GM23338 (cell line): ENCODE results near the gene LIN54. TPM values are rescaled to one million over a fixed set of nuclear protein-coding genes. Genes with fewer than 3 reads are reported as not detected.
"Not testable (repeated sequence)": the region's sequence is repeated elsewhere in the genome, so short reads cannot be mapped to it uniquely, and the experiment has no call there.

Source experiments
- ATAC-seq: fragments of 200-7000 bp; cut with Tn5 transposase; 3 replicates; pipeline ENCODE4 v1.9.1; 2020
- DNase-seq: peaks from one replicate; pipeline ENCODE4 v3.0.0-alpha.2; 2015; ENCODE audit warnings: low spot score
- H2AFZ ChIP-seq: fragments of 200-600 bp; sonication (generic); 2 replicates; pipeline ENCODE4 v1.8.0; 2016; ENCODE audit warnings: antibody characterized with exemption, mild to moderate bottlenecking, moderate library complexity
- H3F3A ChIP-seq: fragments of 200-600 bp; sonication (generic); replicated peaks from 2 replicates; pipeline ENCODE4 v1.8.0; 2017; ENCODE audit warnings: antibody characterized with exemption, mixed run types, low read depth
- H3K27ac ChIP-seq: fragments of 200-600 bp; sonication (generic); 2 replicates; pipeline ENCODE4 v1.6.1; 2016; ENCODE audit warnings: low read depth
- H3K27me3 ChIP-seq: fragments of 200-600 bp; sonication (generic); 2 replicates; pipeline ENCODE4 v1.8.0; 2016; ENCODE audit warnings: mild to moderate bottlenecking, mixed run types, moderate library complexity; ENCODE audit not compliant: insufficient read depth
- H3K36me3 ChIP-seq: fragments of 200-600 bp; sonication (generic); 2 replicates; pipeline ENCODE4 v1.8.0; 2016; ENCODE audit warnings: mild to moderate bottlenecking; ENCODE audit not compliant: insufficient read depth
- H3K4me1 ChIP-seq: fragments of 200-600 bp; sonication (generic); 2 replicates; pipeline ENCODE4 v1.8.0; 2016; ENCODE audit warnings: mild to moderate bottlenecking, moderate library complexity; ENCODE audit not compliant: insufficient read depth
- H3K4me2 ChIP-seq: fragments of 200-600 bp; sonication (generic); 2 replicates; pipeline ENCODE4 v1.7.1; 2017; ENCODE audit warnings: mixed run types
- H3K4me3 ChIP-seq: fragments of 200-600 bp; sonication (generic); 2 replicates; pipeline ENCODE4 v1.6.1; 2016; ENCODE audit warnings: mixed run types
- H3K79me2 ChIP-seq: fragments of 200-600 bp; sonication (generic); replicated peaks from 2 replicates; pipeline ENCODE4 v1.8.0; 2017; ENCODE audit warnings: mild to moderate bottlenecking; ENCODE audit not compliant: insufficient read depth
- H3K9me2 ChIP-seq: fragments of 200-600 bp; sonication (generic); 2 replicates; pipeline ENCODE4 v1.8.0; 2017; ENCODE audit not compliant: insufficient read depth
- H4K20me1 ChIP-seq: fragments of 200-600 bp; sonication (generic); replicated peaks from 2 replicates; pipeline ENCODE4 v1.8.0; 2017; ENCODE audit warnings: mild to moderate bottlenecking; ENCODE audit not compliant: insufficient read depth
- H3K27ac Mint-ChIP-seq: 2 replicates; pipeline ENCODE4 v1.8.0; 2020; ENCODE audit warnings: inconsistent platforms, mild to moderate bottlenecking, moderate library complexity, mixed read lengths
- H3K27me3 Mint-ChIP-seq: 3 replicates; pipeline ENCODE4 v1.8.0; 2022; ENCODE audit warnings: low read depth, mild to moderate bottlenecking, moderate library complexity, mixed read lengths, inconsistent platforms; ENCODE audit not compliant: insufficient read depth, poor library complexity
- H3K36me3 Mint-ChIP-seq: 3 replicates; pipeline ENCODE4 v1.8.0; 2021; ENCODE audit warnings: low read depth, mild to moderate bottlenecking, inconsistent platforms, moderate library complexity, mixed read lengths
- H3K4me1 Mint-ChIP-seq: 3 replicates; pipeline ENCODE4 v1.8.0; 2020; ENCODE audit warnings: mild to moderate bottlenecking, inconsistent platforms, mixed read lengths
- H3K4me3 Mint-ChIP-seq: 3 replicates; pipeline ENCODE4 v1.8.0; 2021; ENCODE audit warnings: moderate library complexity, mild to moderate bottlenecking, inconsistent platforms, mixed read lengths
- H3K9me3 Mint-ChIP-seq: 3 replicates; pipeline ENCODE4 v1.8.0; 2020; ENCODE audit warnings: moderate library complexity, mild to moderate bottlenecking, inconsistent platforms, mixed read lengths
- CREB1 ChIP-seq: fragments of 250-450 bp; sonication (Bioruptor Pico); IDR thresholded peaks from 2 replicates; pipeline ENCODE4 v1.5.0; 2020; ENCODE audit warnings: low read depth, mild to moderate bottlenecking, moderate library complexity
- EZH2 ChIP-seq: fragments of 200-600 bp; sonication (generic); IDR thresholded peaks from one replicate; pipeline ENCODE4 v1.8.0; 2017; ENCODE audit warnings: antibody characterized with exemption, mild to moderate bottlenecking, low read depth; ENCODE audit not compliant: unreplicated experiment
- EZH2phosphoT487 ChIP-seq: fragments of 200-600 bp; sonication (generic); IDR thresholded peaks from one replicate; pipeline ENCODE4 v1.8.1; 2018; ENCODE audit warnings: antibody characterized with exemption; ENCODE audit not compliant: unreplicated experiment
- JUNB ChIP-seq: IDR thresholded peaks from one replicate; pipeline ENCODE4 v1.6.1; 2016; ENCODE audit warnings: antibody characterized with exemption; ENCODE audit not compliant: unreplicated experiment
- NANOG ChIP-seq: IDR thresholded peaks from 2 replicates; pipeline ENCODE4 v1.6.1; 2016; ENCODE audit warnings: antibody characterized with exemption, borderline replicate concordance
- POLR2AphosphoS5 ChIP-seq: IDR thresholded peaks from 2 replicates; pipeline ENCODE4 v1.6.1; 2016; ENCODE audit warnings: antibody characterized with exemption, low read depth
- STAT1 ChIP-seq: IDR thresholded peaks from one replicate; pipeline ENCODE4 v1.6.1; 2016; ENCODE audit warnings: antibody characterized with exemption; ENCODE audit not compliant: unreplicated experiment
- ZNF114 ChIP-seq: fragments of 250-450 bp; sonication (Bioruptor Pico); IDR thresholded peaks from 2 replicates; pipeline ENCODE4 v1.5.0; 2020; ENCODE audit warnings: mild to moderate bottlenecking, moderate library complexity
- ZNF331 ChIP-seq: fragments of 250-450 bp; sonication (Bioruptor Pico); IDR thresholded peaks from 2 replicates; pipeline ENCODE4 v1.5.0; 2020; ENCODE audit warnings: low read depth, mild to moderate bottlenecking, moderate library complexity
- polyA plus RNA-seq: library from polyadenylated mRNA; unstranded; fragments of >200 nt; fragmentation: Nextera tagmentation; extraction: Ambion mirVana; gene quantifications from 2 replicates; pipeline ENCODE4 v1.2.1, GENCODE V29; 2016
- total RNA-seq: library from RNA; depleted of rRNA; stranded (reverse); fragments of >200 nt; shearing (Covaris generic); gene quantifications from 2 replicates; pipeline ENCODE4 v1.2.3, GENCODE V29; 2014
- TF ChIP-seq, protein P1 (sequence below), 2 experiments: fragments of 200-600 bp in 1 of 2; sonication (generic) in 1 of 2; conservative IDR thresholded peaks; 2 replicates each; pipeline versions ENCODE4 v1.5.1 to v1.6.1; 2016 to 2017; ENCODE audit warnings: antibody characterized with exemption in 2 of 2, low read depth in 2 of 2, mild to moderate bottlenecking in 2 of 2, moderate library complexity in 1 of 2
- TF ChIP-seq, protein P2 (sequence below): IDR thresholded peaks from 2 replicates; pipeline ENCODE4 v1.6.1; 2016; ENCODE audit warnings: antibody characterized with exemption
- TF ChIP-seq, protein P3 (sequence below): IDR thresholded peaks from one replicate; pipeline ENCODE4 v1.6.1; 2018; ENCODE audit warnings: antibody characterized with exemption; ENCODE audit not compliant: unreplicated experiment

Gene LIN54
- total and polyA plus RNA-seq, 2 experiments from 2014 or later = 4.0 to 11.2 TPM

DNA sequence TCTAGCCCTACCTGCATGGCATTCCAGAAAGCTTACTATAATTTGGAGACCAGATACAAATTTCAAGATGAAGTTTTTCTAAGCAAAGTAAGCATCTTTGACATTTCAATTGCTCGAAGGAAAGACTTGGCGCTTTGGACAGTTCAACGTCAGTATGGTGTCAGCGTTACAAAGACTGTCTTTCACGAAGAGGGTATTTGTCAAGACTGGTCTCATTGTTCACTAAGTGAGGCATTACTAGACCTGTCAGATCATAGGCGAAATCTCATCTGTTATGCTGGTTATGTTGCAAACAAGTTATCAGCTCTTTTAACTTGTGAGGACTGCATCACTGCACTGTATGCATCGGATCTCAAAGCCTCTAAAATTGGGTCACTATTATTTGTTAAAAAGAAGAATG lies 92.5 kb downstream of the LIN54 start (continued):
- TF ChIP-seq, protein P1, sequence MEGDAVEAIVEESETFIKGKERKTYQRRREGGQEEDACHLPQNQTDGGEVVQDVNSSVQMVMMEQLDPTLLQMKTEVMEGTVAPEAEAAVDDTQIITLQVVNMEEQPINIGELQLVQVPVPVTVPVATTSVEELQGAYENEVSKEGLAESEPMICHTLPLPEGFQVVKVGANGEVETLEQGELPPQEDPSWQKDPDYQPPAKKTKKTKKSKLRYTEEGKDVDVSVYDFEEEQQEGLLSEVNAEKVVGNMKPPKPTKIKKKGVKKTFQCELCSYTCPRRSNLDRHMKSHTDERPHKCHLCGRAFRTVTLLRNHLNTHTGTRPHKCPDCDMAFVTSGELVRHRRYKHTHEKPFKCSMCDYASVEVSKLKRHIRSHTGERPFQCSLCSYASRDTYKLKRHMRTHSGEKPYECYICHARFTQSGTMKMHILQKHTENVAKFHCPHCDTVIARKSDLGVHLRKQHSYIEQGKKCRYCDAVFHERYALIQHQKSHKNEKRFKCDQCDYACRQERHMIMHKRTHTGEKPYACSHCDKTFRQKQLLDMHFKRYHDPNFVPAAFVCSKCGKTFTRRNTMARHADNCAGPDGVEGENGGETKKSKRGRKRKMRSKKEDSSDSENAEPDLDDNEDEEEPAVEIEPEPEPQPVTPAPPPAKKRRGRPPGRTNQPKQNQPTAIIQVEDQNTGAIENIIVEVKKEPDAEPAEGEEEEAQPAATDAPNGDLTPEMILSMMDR (conservative IDR thresholded peaks at IDR 0.05; ENCODE audit: low read depth in 2 of 2) = no peak

DNA sequence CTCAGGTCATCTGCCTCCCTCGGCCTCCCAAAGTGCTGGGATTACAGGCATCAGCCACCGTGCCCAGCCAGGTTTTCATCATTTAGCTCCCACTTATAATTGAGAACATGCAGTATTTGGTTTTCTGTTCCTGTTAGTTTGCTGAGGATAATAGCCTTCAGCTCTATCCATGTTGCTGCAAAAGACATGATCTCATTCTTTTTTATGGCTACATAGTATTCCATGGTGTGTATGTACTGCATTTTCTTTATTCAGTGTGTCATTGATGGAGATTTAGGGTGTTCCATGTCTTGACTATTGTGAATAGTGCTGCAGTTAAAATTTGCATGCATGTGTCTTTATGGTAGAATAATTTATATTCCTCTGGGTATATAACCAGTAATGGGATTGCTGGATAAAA lies 96.7 kb downstream of the LIN54 start:
- not testable (repeated sequence) for H3F3A ChIP-seq, H3K27me3 Mint-ChIP-seq, H4K20me1 ChIP-seq, H3K4me1 Mint-ChIP-seq, H3K27me3 ChIP-seq, H3K27ac ChIP-seq, DNase-seq, H3K4me3 Mint-ChIP-seq, H2AFZ ChIP-seq, H3K4me3 ChIP-seq, ATAC-seq, H3K27ac Mint-ChIP-seq, H3K79me2 ChIP-seq, H3K4me2 ChIP-seq, H3K9me2 ChIP-seq, H3K9me3 Mint-ChIP-seq, H3K4me1 ChIP-seq
- peaks cover 21% of the 10 kb centered on the region for H3K36me3 Mint-ChIP-seq
- H3K36me3 ChIP-seq = peaks cover 14% of the 10 kb centered on the region

DNA sequence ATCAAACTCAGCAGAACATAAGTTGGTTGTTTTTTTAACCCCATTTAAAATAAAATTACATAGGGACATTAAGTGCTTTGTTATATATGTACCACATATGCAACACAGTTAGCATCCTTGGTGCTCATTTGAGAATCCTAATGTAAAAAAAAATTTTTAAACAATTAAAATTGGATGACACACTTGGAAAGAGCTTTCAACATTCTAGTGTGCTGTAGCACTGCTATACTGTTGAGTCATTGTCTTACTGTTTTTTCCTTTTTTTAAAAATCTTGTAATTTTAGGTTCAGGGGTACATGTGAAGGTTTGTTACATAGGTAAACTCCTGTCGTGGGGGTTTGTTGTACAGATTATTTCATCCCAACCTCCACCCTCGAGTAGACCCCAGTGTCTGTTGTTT lies 97.3 kb downstream of the LIN54 start:
- Histone ChIP-seq H4K20me1 (0 out of 2 replicates have a peak, but pooled peaks cover 3% of the 10 kb centered on the region), H3K9me2 (no peaks in the 10 kb centered on the region), H3K27me3 (no peaks in the 10 kb centered on the region), H3K27ac (no peak overlapping the region), H3F3A (no peaks in the 10 kb centered on the region), H2AFZ (no peak overlapping the region), H3K36me3 (peaks cover 13% of the 10 kb centered on the region), H3K4me1 (no peaks in the 10 kb centered on the region), H3K79me2 (no peaks in the 10 kb centered on the region), H3K4me3 (no peak overlapping the region), H3K4me2 (no peak overlapping the region)
- Mint-ChIP-seq H3K27me3 (peaks cover 1% of the 10 kb centered on the region), H3K4me3 (no peak overlapping the region), H3K9me3 (no peaks in the 10 kb centered on the region), H3K36me3 (peaks cover 21% of the 10 kb centered on the region), H3K4me1 (no peaks in the 10 kb centered on the region), H3K27ac (no peak overlapping the region)
- ATAC-seq (no peak), DNase-seq (no peak)
- TF ChIP-seq, protein P2, sequence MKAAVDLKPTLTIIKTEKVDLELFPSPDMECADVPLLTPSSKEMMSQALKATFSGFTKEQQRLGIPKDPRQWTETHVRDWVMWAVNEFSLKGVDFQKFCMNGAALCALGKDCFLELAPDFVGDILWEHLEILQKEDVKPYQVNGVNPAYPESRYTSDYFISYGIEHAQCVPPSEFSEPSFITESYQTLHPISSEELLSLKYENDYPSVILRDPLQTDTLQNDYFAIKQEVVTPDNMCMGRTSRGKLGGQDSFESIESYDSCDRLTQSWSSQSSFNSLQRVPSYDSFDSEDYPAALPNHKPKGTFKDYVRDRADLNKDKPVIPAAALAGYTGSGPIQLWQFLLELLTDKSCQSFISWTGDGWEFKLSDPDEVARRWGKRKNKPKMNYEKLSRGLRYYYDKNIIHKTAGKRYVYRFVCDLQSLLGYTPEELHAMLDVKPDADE = no peak
- TF ChIP-seq, protein P3, sequence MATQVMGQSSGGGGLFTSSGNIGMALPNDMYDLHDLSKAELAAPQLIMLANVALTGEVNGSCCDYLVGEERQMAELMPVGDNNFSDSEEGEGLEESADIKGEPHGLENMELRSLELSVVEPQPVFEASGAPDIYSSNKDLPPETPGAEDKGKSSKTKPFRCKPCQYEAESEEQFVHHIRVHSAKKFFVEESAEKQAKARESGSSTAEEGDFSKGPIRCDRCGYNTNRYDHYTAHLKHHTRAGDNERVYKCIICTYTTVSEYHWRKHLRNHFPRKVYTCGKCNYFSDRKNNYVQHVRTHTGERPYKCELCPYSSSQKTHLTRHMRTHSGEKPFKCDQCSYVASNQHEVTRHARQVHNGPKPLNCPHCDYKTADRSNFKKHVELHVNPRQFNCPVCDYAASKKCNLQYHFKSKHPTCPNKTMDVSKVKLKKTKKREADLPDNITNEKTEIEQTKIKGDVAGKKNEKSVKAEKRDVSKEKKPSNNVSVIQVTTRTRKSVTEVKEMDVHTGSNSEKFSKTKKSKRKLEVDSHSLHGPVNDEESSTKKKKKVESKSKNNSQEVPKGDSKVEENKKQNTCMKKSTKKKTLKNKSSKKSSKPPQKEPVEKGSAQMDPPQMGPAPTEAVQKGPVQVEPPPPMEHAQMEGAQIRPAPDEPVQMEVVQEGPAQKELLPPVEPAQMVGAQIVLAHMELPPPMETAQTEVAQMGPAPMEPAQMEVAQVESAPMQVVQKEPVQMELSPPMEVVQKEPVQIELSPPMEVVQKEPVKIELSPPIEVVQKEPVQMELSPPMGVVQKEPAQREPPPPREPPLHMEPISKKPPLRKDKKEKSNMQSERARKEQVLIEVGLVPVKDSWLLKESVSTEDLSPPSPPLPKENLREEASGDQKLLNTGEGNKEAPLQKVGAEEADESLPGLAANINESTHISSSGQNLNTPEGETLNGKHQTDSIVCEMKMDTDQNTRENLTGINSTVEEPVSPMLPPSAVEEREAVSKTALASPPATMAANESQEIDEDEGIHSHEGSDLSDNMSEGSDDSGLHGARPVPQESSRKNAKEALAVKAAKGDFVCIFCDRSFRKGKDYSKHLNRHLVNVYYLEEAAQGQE = no peak
- TF ChIP-seq CREB1 (no peak), NANOG (no peak), STAT1 (no peak), ZNF331 (CRISPR knock-in tag) (no peak), JUNB (no peak), EZH2phosphoT487 (no peak), ZNF114 (no peak), POLR2AphosphoS5 (no peak), EZH2 (no peak)
- TF ChIP-seq, protein P1 (conservative IDR thresholded peaks at IDR 0.05; ENCODE audit: low read depth in 2 of 2) = no peak
